Right lobe of liver (tissue), 6 donors: ENCODE results near the gene RNPS1. TPM values are rescaled to one million over a fixed set of nuclear protein-coding genes. Genes with fewer than 3 reads are reported as not detected.

Experiments
- ATAC-seq, 4 donors: fragments of 200-7000 bp; cut with Tn5 transposase; one replicate each; pipeline ENCODE4 v1.9.1; 2020; ENCODE audit warnings: mild to moderate bottlenecking in 4 of 4, moderate library complexity in 4 of 4
- DNase-seq, 3 donors: peaks; one replicate each; pipeline ENCODE4 v3.0.0-alpha.2; 2020
- H3K27ac ChIP-seq, 3 donors: fragments of 200-600 bp; one replicate each; pipeline ENCODE4 v1.8.0; 2022
- H3K27me3 ChIP-seq, 2 donors: fragments of 200-600 bp; one replicate each; pipeline ENCODE4 v1.8.0; 2022
- H3K36me3 ChIP-seq, 4 donors: fragments of 200-600 bp; sonication (generic) in 1 of 4; one replicate each; pipeline versions ENCODE4 v1.5.1 to v1.8.0; 2017 to 2022; ENCODE audit warnings: control low read depth in 1 of 4
- H3K4me1 ChIP-seq, 4 donors: fragments of 200-600 bp; sonication (generic) in 1 of 4; one replicate each; pipeline versions ENCODE4 v1.5.1 to v1.8.0; 2017 to 2022; ENCODE audit warnings: control low read depth in 1 of 4
- H3K4me3 ChIP-seq, 3 donors: fragments of 200-600 bp; one replicate each; pipeline ENCODE4 v1.8.0; 2022
- H3K9me3 ChIP-seq, 4 donors: fragments of 200-600 bp; sonication (generic) in 1 of 4; one replicate each; pipeline versions ENCODE4 v1.5.1 to v1.8.0; 2017 to 2022; ENCODE audit warnings: control low read depth in 1 of 4
- POLR2A ChIP-seq: fragments of 450-650 bp; IDR thresholded peaks from one replicate; pipeline ENCODE4 v1.6.1; 2017; ENCODE audit warnings: antibody characterized with exemption, mild to moderate bottlenecking
- WGBS: methylation state at CpG from one replicate; pipeline ENCODE4 v1.1.6; 2018; ENCODE audit warnings: low coverage, low lambda C conversion rate; ENCODE audit not compliant: insufficient coverage; ENCODE audit errors: missing lambda C conversion rate; 5-methylcytosine and 5-hydroxymethylcytosine counted together
- intact Hi-C, 2 donors: fragments of 100-400 bp; cut with DNase I; formaldehyde crosslinking; loops; one replicate each; pipeline versions ENCODE4 v1.11.2 to v1.14.1; 2022
- total RNA-seq, 6 experiments: library from RNA; depleted of rRNA in 2 of 6; stranded (reverse); fragments of >200 nt in 2 of 6; fragmentation: NEBNext Ultra II Directional in 3 of 6; extraction: Animal tissue kit (Norgen Biotek cat#: 25700) in 3 of 6; gene quantifications; one replicate each; pipeline versions ENCODE4 v1.1.0 to v1.2.4, GENCODE V29; 2016 to 2023
- TF ChIP-seq, protein P1 (sequence below), 4 donors: fragments of 200-600 bp in 3 of 4; fragments of 450-650 bp in 1 of 4; IDR thresholded peaks; one replicate each; pipeline versions ENCODE4 v1.5.1 to v1.8.0; 2016 to 2022; ENCODE audit warnings: antibody characterized with exemption in 4 of 4, mild to moderate bottlenecking in 2 of 4
- donor health status: DM: no; HTN: yes; CAD: no.
- donor health status: DM: no; HTN: no; CAD: no.
- donor health status: DM: no; HTN: no; CAD: no.
- donor health status: DM: no; HTN: yes; CAD: no.
- donor health status: DM: no; HTN: yes; CAD: no.

RNPS1 gene
- total RNA-seq, 6 experiments from 2014 or later, result 29.0 to 61.9 (median 38.9) TPM

- H3K4me1 ChIP-seq, result peaks cover 0 to 13% (median 0%) of the 10 kb centered on the region in 4 donors
- DNase-seq (peak in 2 of 3 donors; percentile 18 to 49), ATAC-seq (no peak)
- H3K4me3 ChIP-seq, result no peak overlapping the region
- H3K27me3 ChIP-seq, result no peaks in the 10 kb centered on the region
- intact Hi-C loops, result no loop called here
- TF ChIP-seq, protein P1, sequence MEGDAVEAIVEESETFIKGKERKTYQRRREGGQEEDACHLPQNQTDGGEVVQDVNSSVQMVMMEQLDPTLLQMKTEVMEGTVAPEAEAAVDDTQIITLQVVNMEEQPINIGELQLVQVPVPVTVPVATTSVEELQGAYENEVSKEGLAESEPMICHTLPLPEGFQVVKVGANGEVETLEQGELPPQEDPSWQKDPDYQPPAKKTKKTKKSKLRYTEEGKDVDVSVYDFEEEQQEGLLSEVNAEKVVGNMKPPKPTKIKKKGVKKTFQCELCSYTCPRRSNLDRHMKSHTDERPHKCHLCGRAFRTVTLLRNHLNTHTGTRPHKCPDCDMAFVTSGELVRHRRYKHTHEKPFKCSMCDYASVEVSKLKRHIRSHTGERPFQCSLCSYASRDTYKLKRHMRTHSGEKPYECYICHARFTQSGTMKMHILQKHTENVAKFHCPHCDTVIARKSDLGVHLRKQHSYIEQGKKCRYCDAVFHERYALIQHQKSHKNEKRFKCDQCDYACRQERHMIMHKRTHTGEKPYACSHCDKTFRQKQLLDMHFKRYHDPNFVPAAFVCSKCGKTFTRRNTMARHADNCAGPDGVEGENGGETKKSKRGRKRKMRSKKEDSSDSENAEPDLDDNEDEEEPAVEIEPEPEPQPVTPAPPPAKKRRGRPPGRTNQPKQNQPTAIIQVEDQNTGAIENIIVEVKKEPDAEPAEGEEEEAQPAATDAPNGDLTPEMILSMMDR (IDR thresholded peaks at IDR 0.05), result no peak
- TF ChIP-seq POLR2A, result no peak
- H3K27ac ChIP-seq, result no peak overlapping the region
- H3K36me3 ChIP-seq, result peaks cover 0 to 57% (median 17%) of the 10 kb centered on the region in 4 donors
- no peaks in the 10 kb centered on the region for H3K9me3 ChIP-seq
- no CpG with 5 or more reads among the region's 41 CpGs for WGBS
These were observed 35.6 kb downstream of the RNPS1 start for GRCh38 chr16:2232094-2232990.

- Histone ChIP-seq H3K4me3 (no peak overlapping the region), H3K9me3 (no peaks in the 10 kb centered on the region), H3K27ac (no peak overlapping the region), H3K36me3 (peaks cover 0 to 57% (median 17%) of the 10 kb centered on the region in 4 donors), H3K27me3 (no peaks in the 10 kb centered on the region), H3K4me1 (peaks cover 0 to 11% (median 3%) of the 10 kb centered on the region in 4 donors)
- WGBS, result 89% methylated on average over 10 of the region's 29 CpGs
- intact Hi-C loops, result no loop called here
- ATAC-seq, result no peak
- peak in 1 of 3 donors; percentile 18 for DNase-seq
- TF ChIP-seq POLR2A, result no peak
- TF ChIP-seq, protein P1 (IDR thresholded peaks at IDR 0.05), result no peak
These were observed 36.7 kb downstream of the RNPS1 start for GRCh38 chr16:2231016-2231931.

- Histone ChIP-seq H3K4me1 (peaks cover 0 to 16% (median 7%) of the 10 kb centered on the region in 4 donors), H3K4me3 (no peak overlapping the region), H3K27ac (no peak overlapping the region), H3K9me3 (no peaks in the 10 kb centered on the region), H3K36me3 (peaks cover 0 to 54% (median 15%) of the 10 kb centered on the region in 4 donors), H3K27me3 (no peaks in the 10 kb centered on the region)
- intact Hi-C loops, result no loop called here
- WGBS, result no CpG with 5 or more reads among the region's 13 CpGs
- TF ChIP-seq, protein P1 (IDR thresholded peaks at IDR 0.05), result no peak
- TF ChIP-seq POLR2A, result no peak
- ATAC-seq, result no peak
- peak in 2 of 3 donors; percentile 20 to 50 for DNase-seq
These were observed 37.5 kb downstream of the RNPS1 start for GRCh38 chr16:2230376-2230775.

DNA sequence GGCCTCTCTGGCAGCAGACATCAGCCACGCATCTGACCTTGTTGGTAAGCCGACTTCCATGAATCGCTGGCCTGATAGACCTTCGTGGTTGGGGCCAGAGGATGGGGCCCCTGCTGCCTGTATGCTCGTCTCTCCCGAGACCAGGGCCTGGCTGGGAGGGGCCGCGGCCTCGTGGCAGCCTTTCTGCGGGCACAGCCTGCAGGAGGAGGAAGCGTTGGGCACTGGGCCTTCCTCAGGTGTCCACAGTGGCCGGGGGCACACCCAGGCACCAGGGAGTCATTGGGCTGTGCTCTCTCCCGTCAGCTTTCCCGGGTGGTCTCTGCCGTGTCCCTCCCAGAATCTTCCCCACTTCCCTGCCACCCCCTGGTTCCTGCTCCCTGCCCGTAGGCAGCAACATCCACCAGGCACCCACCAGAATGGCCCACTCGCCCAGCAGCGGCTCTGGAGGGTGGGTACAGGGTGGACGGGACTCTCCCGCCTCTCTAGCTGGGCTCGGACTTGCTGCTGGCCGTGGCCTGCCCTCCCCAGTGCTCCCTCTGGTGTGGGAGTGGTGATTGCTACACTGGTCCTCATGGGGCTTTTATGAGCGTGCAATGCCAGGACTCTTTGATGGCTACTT is 38.2 kb downstream of the RNPS1 start:
- no peak for ATAC-seq
- peaks cover 0 to 23% (median 9%) of the 10 kb centered on the region in 4 donors for H3K4me1 ChIP-seq
- peak in 1 of 3 donors; percentile 47 for DNase-seq
- no peak overlapping the region for H3K27ac ChIP-seq
- 92% methylated on average over 2 of the region's 23 CpGs for WGBS
- intact Hi-C loops, result no loop called here
- TF ChIP-seq, protein P1 (IDR thresholded peaks at IDR 0.05), result no peak
- no peak for TF ChIP-seq POLR2A
- H3K9me3 ChIP-seq, result no peaks in the 10 kb centered on the region
- H3K36me3 ChIP-seq, result peaks cover 0 to 47% (median 12%) of the 10 kb centered on the region in 4 donors
- H3K4me3 ChIP-seq, result no peak overlapping the region
- H3K27me3 ChIP-seq, result no peaks in the 10 kb centered on the region
